HEK293 (cell line): Measurements from ENCODE around the gene CSGALNACT2.

Experiments
- CTCF ChIA-PET: fragments of 350-600 bp; formaldehyde crosslinking; extraction: SDS; loops from one replicate; lab custom pipeline; 2021; ENCODE audit warnings: antibody characterized with exemption; lab: Yijun Ruan, JAX
- POLR2A ChIA-PET: fragments of 300-600 bp; formaldehyde crosslinking; extraction: SDS; loops from one replicate; lab custom pipeline; 2020; ENCODE audit warnings: antibody characterized with exemption, inconsistent platforms; lab: Yijun Ruan, JAX
- H3K27ac ChIP-seq: fragments of 200-500 bp; sonication (Bioruptor generic); 2 replicates; pipeline ENCODE4 v1.5.1; 2014; ENCODE audit warnings: low read depth, low read length, control low read depth, inconsistent platforms; ENCODE audit errors: extremely low read depth
- H3K36me3 ChIP-seq, 2 experiments: fragments of 200-500 bp in 1 of 2; sonication (Bioruptor generic) in 1 of 2; 1 replicate in 1 of 2; 2 replicates in 1 of 2; pipeline ENCODE4 v1.5.1; 2014 to 2017; ENCODE audit warnings: inconsistent platforms in 2 of 2, low read length in 2 of 2; ENCODE audit not compliant: control insufficient read depth in 2 of 2, insufficient read depth in 1 of 2
- H3K4me1 ChIP-seq: fragments of 200-500 bp; sonication (Bioruptor generic); 2 replicates; pipeline ENCODE4 v1.5.1; 2014; ENCODE audit warnings: mild to moderate bottlenecking, low read length, inconsistent platforms; ENCODE audit not compliant: control insufficient read depth, insufficient read depth
- H3K4me3 ChIP-seq: 2 replicates; pipeline ENCODE4 v1.5.1; 2011; ENCODE audit warnings: low read depth, mild to moderate bottlenecking, control low read depth, low read length, moderate library complexity
- H3K9me3 ChIP-seq: fragments of 200-500 bp; sonication (Bioruptor generic); 2 replicates; pipeline ENCODE4 v1.5.1; 2014; ENCODE audit warnings: low read depth, low read length, inconsistent platforms; ENCODE audit not compliant: control insufficient read depth, insufficient read depth
- BCL11B ChIP-seq: fragments of 450-650 bp; formaldehyde crosslinking; IDR thresholded peaks from 2 replicates; pipeline ENCODE4 v1.5.1; 2016; ENCODE audit warnings: low read depth, missing biosample characterization, missing genetic modification characterization
- HIC1 ChIP-seq: fragments of 450-650 bp; formaldehyde crosslinking; IDR thresholded peaks from 2 replicates; pipeline ENCODE4 v1.5.1; 2016; ENCODE audit warnings: missing biosample characterization, missing genetic modification characterization
- KLF1 ChIP-seq: fragments of 450-650 bp; formaldehyde crosslinking; IDR thresholded peaks from 2 replicates; pipeline ENCODE4 v1.5.1; 2016; ENCODE audit warnings: missing biosample characterization, missing genetic modification characterization
- KLF9 ChIP-seq: fragments of 450-650 bp; formaldehyde crosslinking; IDR thresholded peaks from 2 replicates; pipeline ENCODE4 v1.5.1; 2016; ENCODE audit warnings: missing biosample characterization, missing genetic modification characterization, low read depth
- SCRT1 ChIP-seq: fragments of 450-650 bp; formaldehyde crosslinking; IDR thresholded peaks from 2 replicates; pipeline ENCODE4 v1.5.1; 2016; ENCODE audit warnings: missing biosample characterization, missing genetic modification characterization, borderline replicate concordance
- SCRT2 ChIP-seq: fragments of 450-650 bp; formaldehyde crosslinking; IDR thresholded peaks from 2 replicates; pipeline ENCODE4 v1.5.1; 2016; ENCODE audit warnings: missing biosample characterization, missing genetic modification characterization
- TCF7L2 ChIP-seq: IDR thresholded peaks from 2 replicates; pipeline ENCODE4 v1.6.1; 2011; ENCODE audit warnings: low read depth, mild to moderate bottlenecking, inconsistent platforms, low read length, moderate library complexity, borderline replicate concordance
- ZFP69B ChIP-seq: fragments of 450-650 bp; formaldehyde crosslinking; IDR thresholded peaks from 2 replicates; pipeline ENCODE4 v1.5.1; 2016; ENCODE audit warnings: missing biosample characterization, missing genetic modification characterization
- ZNF148 ChIP-seq: fragments of 450-650 bp; formaldehyde crosslinking; IDR thresholded peaks from 2 replicates; pipeline ENCODE4 v1.5.0; 2017; ENCODE audit warnings: missing biosample characterization, missing genetic modification characterization, borderline replicate concordance
- ZNF350 ChIP-seq: fragments of 450-650 bp; formaldehyde crosslinking; IDR thresholded peaks from 2 replicates; pipeline ENCODE4 v1.5.0; 2017; ENCODE audit warnings: missing biosample characterization, mild to moderate bottlenecking, missing genetic modification characterization
- ZNF354C ChIP-seq: fragments of 450-650 bp; formaldehyde crosslinking; IDR thresholded peaks from 2 replicates; pipeline ENCODE4 v1.5.1; 2016; ENCODE audit warnings: missing biosample characterization, missing genetic modification characterization, low read depth, borderline replicate concordance
- ZNF362 ChIP-seq: fragments of 450-650 bp; formaldehyde crosslinking; IDR thresholded peaks from 2 replicates; pipeline ENCODE4 v1.5.1; 2016; ENCODE audit warnings: missing biosample characterization, missing genetic modification characterization
- ZNF391 ChIP-seq: fragments of 450-650 bp; formaldehyde crosslinking; IDR thresholded peaks from 2 replicates; pipeline ENCODE4 v1.5.1; 2016; ENCODE audit warnings: low read depth, missing biosample characterization, missing genetic modification characterization, borderline replicate concordance
- ZNF423 ChIP-seq: fragments of 450-650 bp; formaldehyde crosslinking; IDR thresholded peaks from 2 replicates; pipeline ENCODE4 v1.5.1; 2016; ENCODE audit warnings: missing biosample characterization, missing genetic modification characterization
- ZNF433 ChIP-seq: fragments of 450-650 bp; formaldehyde crosslinking; IDR thresholded peaks from 2 replicates; pipeline ENCODE4 v1.5.1; 2016; ENCODE audit warnings: missing biosample characterization, missing genetic modification characterization, low read depth
- ZNF530 ChIP-seq: fragments of 450-650 bp; formaldehyde crosslinking; IDR thresholded peaks from 2 replicates; pipeline ENCODE4 v1.5.1; 2016; ENCODE audit warnings: low read depth, missing biosample characterization, missing genetic modification characterization
- ZNF555 ChIP-seq: fragments of 450-650 bp; formaldehyde crosslinking; conservative IDR thresholded peaks from 2 replicates; pipeline ENCODE4 v1.5.1; 2017; ENCODE audit warnings: missing biosample characterization, mild to moderate bottlenecking, missing genetic modification characterization, inconsistent platforms
- ZNF626 ChIP-seq: fragments of 450-650 bp; sonication (Bioruptor Pico); formaldehyde crosslinking; IDR thresholded peaks from 2 replicates; pipeline ENCODE4 v1.5.1; 2018; ENCODE audit warnings: missing biosample characterization, missing genetic modification characterization, inconsistent platforms
- ZNF654 ChIP-seq: fragments of 450-650 bp; formaldehyde crosslinking; IDR thresholded peaks from 2 replicates; pipeline ENCODE4 v1.5.1; 2016; ENCODE audit warnings: low read depth, missing biosample characterization, missing genetic modification characterization
- ZNF658 ChIP-seq: fragments of 450-650 bp; formaldehyde crosslinking; IDR thresholded peaks from 2 replicates; pipeline ENCODE4; 2016; ENCODE audit warnings: missing biosample characterization, missing genetic modification characterization
- ZNF692 ChIP-seq: fragments of 450-650 bp; formaldehyde crosslinking; IDR thresholded peaks from 2 replicates; pipeline ENCODE4 v1.5.1; 2016; ENCODE audit warnings: missing biosample characterization, missing genetic modification characterization
- ZNF791 ChIP-seq: fragments of 450-650 bp; formaldehyde crosslinking; IDR thresholded peaks from 2 replicates; pipeline ENCODE4 v1.5.1; 2016; ENCODE audit warnings: missing biosample characterization, missing genetic modification characterization
- ZSCAN23 ChIP-seq: fragments of 450-650 bp; formaldehyde crosslinking; IDR thresholded peaks from 2 replicates; pipeline ENCODE4 v1.5.1; 2016; ENCODE audit warnings: missing biosample characterization, missing genetic modification characterization
- ZSCAN30 ChIP-seq: fragments of 450-650 bp; IDR thresholded peaks from 2 replicates; pipeline ENCODE4 v1.5.1; 2018; ENCODE audit warnings: missing biosample characterization, mild to moderate bottlenecking, missing genetic modification characterization, moderate library complexity
- ZSCAN4 ChIP-seq: fragments of 450-650 bp; formaldehyde crosslinking; IDR thresholded peaks from 2 replicates; pipeline ENCODE4 v1.5.1; 2017; ENCODE audit warnings: missing biosample characterization, missing genetic modification characterization
- TF ChIP-seq, protein P1 (sequence below): fragments of 450-650 bp; formaldehyde crosslinking; optimal IDR thresholded peaks from 2 replicates; pipeline ENCODE3; 2016; ENCODE audit warnings: missing biosample characterization, mild to moderate bottlenecking, missing genetic modification characterization

The CSGALNACT2 gene

GRCh38 chr10:43122096-43122495, 16.1 kb upstream of the CSGALNACT2 start:
- Histone ChIP-seq H3K4me3 (no peak overlapping the region), H3K9me3 (no peaks in the 10 kb centered on the region), H3K4me1 (no peaks in the 10 kb centered on the region), H3K27ac (no peak overlapping the region), H3K36me3 (no peaks in the 10 kb centered on the region)
- ChIA-PET CTCF (no interaction called here), POLR2A (no interaction called here)
- no peak for TF ChIP-seq ZNF423 (tag by site-specific recombination)
- no peak for TF ChIP-seq ZNF354C (tag by site-specific recombination)
- no peak for TF ChIP-seq KLF9 (tag by site-specific recombination)
- TF ChIP-seq ZNF692 = no peak
- no peak for TF ChIP-seq ZSCAN23
- no peak for TF ChIP-seq ZNF658
- no peak for TF ChIP-seq HIC1
- no peak for TF ChIP-seq ZNF148 (tag by site-specific recombination)
- no peak for TF ChIP-seq ZNF362 (tag by site-specific recombination)
- TF ChIP-seq TCF7L2 = no peak
- TF ChIP-seq BCL11B = no peak
- TF ChIP-seq SCRT1 (tag by site-specific recombination) = no peak
- TF ChIP-seq ZFP69B = no peak
- no peak for TF ChIP-seq KLF1
- TF ChIP-seq, protein P1, sequence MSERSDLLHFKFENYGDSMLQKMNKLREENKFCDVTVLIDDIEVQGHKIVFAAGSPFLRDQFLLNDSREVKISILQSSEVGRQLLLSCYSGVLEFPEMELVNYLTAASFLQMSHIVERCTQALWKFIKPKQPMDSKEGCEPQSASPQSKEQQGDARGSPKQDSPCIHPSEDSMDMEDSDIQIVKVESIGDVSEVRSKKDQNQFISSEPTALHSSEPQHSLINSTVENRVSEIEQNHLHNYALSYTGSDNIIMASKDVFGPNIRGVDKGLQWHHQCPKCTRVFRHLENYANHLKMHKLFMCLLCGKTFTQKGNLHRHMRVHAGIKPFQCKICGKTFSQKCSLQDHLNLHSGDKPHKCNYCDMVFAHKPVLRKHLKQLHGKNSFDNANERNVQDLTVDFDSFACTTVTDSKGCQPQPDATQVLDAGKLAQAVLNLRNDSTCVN (tag by site-specific recombination) = no peak
- TF ChIP-seq ZNF555 (tag by site-specific recombination) = no peak

GRCh38 chr10:43122826-43123225, 15.4 kb upstream of the CSGALNACT2 start:
- H3K9me3 ChIP-seq = no peaks in the 10 kb centered on the region
- H3K36me3 ChIP-seq = no peaks in the 10 kb centered on the region
- H3K27ac ChIP-seq = no peak overlapping the region
- H3K4me3 ChIP-seq = no peak overlapping the region
- ChIA-PET CTCF (no interaction called here), POLR2A (no interaction called here)
- no peaks in the 10 kb centered on the region for H3K4me1 ChIP-seq
- TF ChIP-seq ZFP69B (no peak), ZNF654 (tag by site-specific recombination) (no peak), ZNF530 (tag by site-specific recombination) (no peak), ZNF433 (no peak), ZNF626 (tag by site-specific recombination) (no peak), ZSCAN4 (tag by site-specific recombination) (no peak), ZSCAN30 (no peak), ZNF791 (tag by site-specific recombination) (no peak), ZNF391 (no peak), SCRT2 (tag by site-specific recombination) (no peak), ZNF350 (tag by site-specific recombination) (no peak)
